ENCODE measurements around the gene SMAD9.
A peak's percentile ranks its signal among the peaks of the same experiment; 100 is the strongest.

SMAD9 gene

DNA sequence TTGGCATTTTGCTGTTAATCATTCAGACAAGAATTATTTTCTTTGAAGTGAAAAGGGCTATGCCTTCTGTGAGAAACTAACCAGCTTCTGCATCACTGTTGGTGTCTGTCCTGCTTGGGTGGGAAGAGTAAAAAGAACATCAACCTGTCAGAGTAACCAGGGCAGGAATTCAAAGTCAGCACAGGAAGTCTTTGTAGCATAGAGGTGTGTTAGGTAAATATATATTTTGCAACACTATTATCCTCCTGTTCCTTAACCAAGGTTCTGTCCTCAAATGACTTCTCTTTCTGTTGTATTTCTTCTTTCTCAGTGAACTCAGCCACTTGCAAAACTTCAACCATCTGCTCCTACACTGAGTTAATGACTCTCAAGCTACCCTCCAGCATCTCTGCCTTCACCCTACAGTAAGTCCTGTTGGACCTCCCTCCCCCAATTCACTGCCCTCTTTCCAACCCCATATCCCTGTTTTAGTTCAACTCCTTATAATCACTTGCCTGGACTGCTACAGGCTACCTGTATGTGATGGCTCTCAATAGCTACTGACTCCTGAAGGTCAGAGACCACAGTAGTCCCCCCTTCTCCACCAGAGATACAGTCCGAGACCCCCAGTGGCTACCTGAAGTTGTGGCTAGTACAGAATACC, 49.9 kb downstream of the SMAD9 start:
- no peak for DNase-seq
- no peak overlapping the region for H3K4me3 Mint-ChIP-seq
- H3K4me1 Mint-ChIP-seq: peaks cover 12% of the 10 kb centered on the region
- H3K27ac Mint-ChIP-seq: peak overlapping the region; percentile 5
- peaks cover 3% of the 10 kb centered on the region for H3K27me3 Mint-ChIP-seq (ENCODE audit: low read depth, poor library complexity)
- no peaks in the 10 kb centered on the region for H3K9me3 Mint-ChIP-seq
- H3K36me3 Mint-ChIP-seq (ENCODE audit: low read depth): peaks cover 31% of the 10 kb centered on the region
- TF ChIP-seq, protein P1, sequence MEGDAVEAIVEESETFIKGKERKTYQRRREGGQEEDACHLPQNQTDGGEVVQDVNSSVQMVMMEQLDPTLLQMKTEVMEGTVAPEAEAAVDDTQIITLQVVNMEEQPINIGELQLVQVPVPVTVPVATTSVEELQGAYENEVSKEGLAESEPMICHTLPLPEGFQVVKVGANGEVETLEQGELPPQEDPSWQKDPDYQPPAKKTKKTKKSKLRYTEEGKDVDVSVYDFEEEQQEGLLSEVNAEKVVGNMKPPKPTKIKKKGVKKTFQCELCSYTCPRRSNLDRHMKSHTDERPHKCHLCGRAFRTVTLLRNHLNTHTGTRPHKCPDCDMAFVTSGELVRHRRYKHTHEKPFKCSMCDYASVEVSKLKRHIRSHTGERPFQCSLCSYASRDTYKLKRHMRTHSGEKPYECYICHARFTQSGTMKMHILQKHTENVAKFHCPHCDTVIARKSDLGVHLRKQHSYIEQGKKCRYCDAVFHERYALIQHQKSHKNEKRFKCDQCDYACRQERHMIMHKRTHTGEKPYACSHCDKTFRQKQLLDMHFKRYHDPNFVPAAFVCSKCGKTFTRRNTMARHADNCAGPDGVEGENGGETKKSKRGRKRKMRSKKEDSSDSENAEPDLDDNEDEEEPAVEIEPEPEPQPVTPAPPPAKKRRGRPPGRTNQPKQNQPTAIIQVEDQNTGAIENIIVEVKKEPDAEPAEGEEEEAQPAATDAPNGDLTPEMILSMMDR (IDR thresholded peaks at IDR 0.05): no peak

DNA sequence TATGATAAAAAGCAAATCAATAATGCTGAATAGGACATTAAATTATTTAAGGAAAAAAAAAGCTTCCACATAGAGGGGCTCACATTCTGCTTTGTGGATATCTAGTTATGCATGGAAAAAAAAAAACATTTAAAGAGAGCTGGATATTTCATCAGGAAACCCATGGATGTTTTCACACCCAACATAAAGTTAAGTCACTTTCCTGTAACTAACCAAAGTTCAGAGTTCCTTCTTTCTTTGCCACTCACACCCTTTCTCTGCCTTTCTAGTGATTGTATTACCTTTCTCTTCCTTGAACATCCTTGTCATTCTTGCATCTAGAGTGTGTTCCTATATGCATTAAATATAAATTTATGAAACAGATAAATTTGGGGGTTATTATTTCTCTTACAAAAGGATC, 53.8 kb downstream of the SMAD9 start:
- H3K9me3 Mint-ChIP-seq: no peaks in the 10 kb centered on the region
- no peaks in the 10 kb centered on the region for H3K4me1 Mint-ChIP-seq
- H3K36me3 Mint-ChIP-seq (ENCODE audit: low read depth): peaks cover 28% of the 10 kb centered on the region
- no peaks in the 10 kb centered on the region for H3K27me3 Mint-ChIP-seq (ENCODE audit: low read depth, poor library complexity)
- H3K27ac Mint-ChIP-seq: no peak overlapping the region
- DNase-seq: no peak
- H3K4me3 Mint-ChIP-seq: no peak overlapping the region
- TF ChIP-seq, protein P1 (IDR thresholded peaks at IDR 0.05): no peak

DNA sequence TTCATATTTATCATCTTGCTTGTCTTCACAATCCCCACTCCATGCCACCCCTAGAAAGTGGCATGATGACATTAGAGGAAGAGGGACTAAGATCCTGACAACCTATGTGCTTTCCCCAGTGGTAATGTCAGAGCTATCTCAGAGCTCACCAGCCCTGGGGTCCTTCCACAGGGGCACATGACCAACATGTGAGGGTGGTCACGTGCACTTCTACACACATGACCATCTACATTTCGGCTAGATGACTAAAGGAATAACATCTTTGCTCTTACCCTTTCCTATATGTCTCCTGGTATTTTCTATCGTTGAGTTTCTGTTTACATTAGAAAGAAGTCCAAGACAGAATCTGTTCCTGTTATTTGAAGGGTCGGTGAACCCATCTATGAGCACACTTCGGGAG, 54.8 kb downstream of the SMAD9 start:
- Mint-ChIP-seq H3K27me3 (ENCODE audit: low read depth, poor library complexity) (no peaks in the 10 kb centered on the region), H3K4me3 (no peak overlapping the region), H3K36me3 (ENCODE audit: low read depth) (peaks cover 28% of the 10 kb centered on the region), H3K4me1 (no peaks in the 10 kb centered on the region), H3K27ac (no peak overlapping the region), H3K9me3 (no peaks in the 10 kb centered on the region)
- TF ChIP-seq, protein P1 (IDR thresholded peaks at IDR 0.05): no peak
- DNase-seq: no peak

DNA sequence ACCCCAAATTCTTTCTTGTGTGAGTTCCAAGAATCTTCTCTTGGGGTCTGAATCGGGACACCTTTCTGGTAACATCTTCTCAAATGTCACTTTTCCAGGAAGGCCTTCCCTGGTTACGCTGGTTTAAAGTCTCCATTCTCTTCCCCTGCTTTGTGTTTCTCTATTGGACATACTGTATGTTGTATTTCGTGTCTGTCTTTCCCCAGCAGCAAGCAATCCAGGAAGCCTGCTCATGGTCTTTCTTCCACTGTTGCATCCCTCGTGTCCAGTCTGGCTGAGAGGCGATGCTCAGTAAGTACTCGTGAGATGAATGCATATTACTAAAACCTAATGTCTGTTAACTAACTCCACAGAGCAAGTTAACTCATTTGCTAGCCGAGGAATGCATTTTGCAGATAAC, 57.3 kb downstream of the SMAD9 start:
- DNase-seq: no peak
- H3K27ac Mint-ChIP-seq: no peak overlapping the region
- no peaks in the 10 kb centered on the region for H3K4me1 Mint-ChIP-seq
- no peak overlapping the region for H3K4me3 Mint-ChIP-seq
- H3K27me3 Mint-ChIP-seq (ENCODE audit: low read depth, poor library complexity): peaks cover 4% of the 10 kb centered on the region
- TF ChIP-seq, protein P1 (IDR thresholded peaks at IDR 0.05): no peak
- H3K9me3 Mint-ChIP-seq: no peaks in the 10 kb centered on the region
- peaks cover 23% of the 10 kb centered on the region for H3K36me3 Mint-ChIP-seq (ENCODE audit: low read depth)

DNA sequence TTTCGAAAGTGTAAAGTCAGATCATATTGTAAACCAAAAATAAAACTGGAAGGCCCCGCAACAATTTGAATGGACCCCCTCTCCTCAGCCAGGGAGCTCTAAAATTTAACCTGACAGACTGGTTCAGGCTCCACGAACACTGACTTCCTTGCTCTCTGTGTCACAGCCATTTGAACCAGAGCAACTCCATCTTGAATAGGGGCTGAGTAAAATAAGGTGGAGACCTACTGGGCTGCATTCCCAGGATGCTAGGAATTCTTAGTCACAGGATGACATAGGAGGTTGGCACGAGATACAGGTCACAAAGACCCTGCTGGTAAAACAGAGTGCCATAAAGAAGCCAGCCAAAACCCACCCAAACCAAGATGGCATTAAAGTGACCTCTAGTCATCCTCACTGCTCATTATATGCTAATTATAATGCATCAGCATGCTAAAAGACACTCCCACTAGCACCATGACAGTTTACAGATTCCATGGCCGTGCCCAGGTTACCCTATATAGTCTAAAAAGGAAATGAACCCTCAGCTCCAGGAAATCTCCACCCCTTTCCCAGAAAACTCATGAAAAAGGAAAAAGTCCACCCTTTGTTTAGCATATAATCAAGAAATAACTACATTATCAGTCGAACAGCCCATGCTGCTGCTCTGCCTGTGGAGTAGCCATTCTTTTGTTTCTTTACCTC, 57.9 kb downstream of the SMAD9 start:
- no peak for DNase-seq
- H3K27me3 Mint-ChIP-seq (ENCODE audit: low read depth, poor library complexity): peaks cover 4% of the 10 kb centered on the region
- H3K9me3 Mint-ChIP-seq: no peaks in the 10 kb centered on the region
- H3K4me3 Mint-ChIP-seq: no peak overlapping the region
- no peaks in the 10 kb centered on the region for H3K4me1 Mint-ChIP-seq
- TF ChIP-seq, protein P1 (IDR thresholded peaks at IDR 0.05): no peak
- H3K27ac Mint-ChIP-seq: no peak overlapping the region
- peaks cover 19% of the 10 kb centered on the region for H3K36me3 Mint-ChIP-seq (ENCODE audit: low read depth)

DNA sequence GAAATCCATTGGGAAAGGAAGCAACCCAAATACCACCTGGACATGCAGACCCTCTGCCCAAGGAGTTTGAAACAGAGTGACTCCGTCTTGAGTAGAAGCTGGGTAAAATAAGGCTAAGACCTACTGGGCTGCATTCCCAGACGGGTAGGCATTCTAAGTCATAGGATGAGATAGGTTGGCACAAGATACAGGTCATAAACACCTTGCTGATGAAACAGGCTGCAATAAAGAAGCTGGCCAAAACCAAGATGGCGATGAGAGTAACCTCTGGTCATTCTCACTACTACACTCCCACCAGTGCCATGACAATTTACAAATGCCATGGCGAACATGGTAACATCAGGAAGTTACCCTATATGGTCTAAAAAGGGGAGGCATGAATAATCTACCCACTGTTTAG, 60.8 kb downstream of the SMAD9 start:
- no peak overlapping the region for H3K4me3 Mint-ChIP-seq
- H3K27me3 Mint-ChIP-seq (ENCODE audit: low read depth, poor library complexity): peaks cover 4% of the 10 kb centered on the region
- no peaks in the 10 kb centered on the region for H3K4me1 Mint-ChIP-seq
- no peak overlapping the region for H3K27ac Mint-ChIP-seq
- TF ChIP-seq, protein P1 (IDR thresholded peaks at IDR 0.05): no peak
- no peak for DNase-seq
- no peaks in the 10 kb centered on the region for H3K9me3 Mint-ChIP-seq
- peaks cover 6% of the 10 kb centered on the region for H3K36me3 Mint-ChIP-seq (ENCODE audit: low read depth)

Data from nephron progenitor cell (in vitro differentiated cells).